Measurements from ENCODE around the gene OR4P4.

DNA sequence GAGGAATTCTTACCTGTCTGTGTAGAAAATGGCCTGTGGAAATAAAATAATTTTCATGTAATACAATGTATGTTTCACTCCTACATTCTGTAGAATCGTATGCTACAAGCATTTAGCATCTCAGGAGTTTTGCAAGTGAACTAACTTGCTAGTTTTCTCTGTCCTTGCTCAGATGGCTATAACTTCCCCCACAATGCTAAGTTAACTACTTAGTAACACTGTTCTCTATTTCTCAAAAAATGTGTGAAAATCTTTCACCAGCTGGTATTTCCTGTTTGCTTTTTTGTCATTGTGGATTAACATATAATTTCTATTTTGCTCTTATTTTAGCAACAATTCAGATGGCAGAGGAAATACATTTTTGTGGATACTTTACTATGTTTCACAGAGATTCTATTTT is 17.6 kb downstream of the OR4P4 start:
- TF ChIP-seq, protein P1, sequence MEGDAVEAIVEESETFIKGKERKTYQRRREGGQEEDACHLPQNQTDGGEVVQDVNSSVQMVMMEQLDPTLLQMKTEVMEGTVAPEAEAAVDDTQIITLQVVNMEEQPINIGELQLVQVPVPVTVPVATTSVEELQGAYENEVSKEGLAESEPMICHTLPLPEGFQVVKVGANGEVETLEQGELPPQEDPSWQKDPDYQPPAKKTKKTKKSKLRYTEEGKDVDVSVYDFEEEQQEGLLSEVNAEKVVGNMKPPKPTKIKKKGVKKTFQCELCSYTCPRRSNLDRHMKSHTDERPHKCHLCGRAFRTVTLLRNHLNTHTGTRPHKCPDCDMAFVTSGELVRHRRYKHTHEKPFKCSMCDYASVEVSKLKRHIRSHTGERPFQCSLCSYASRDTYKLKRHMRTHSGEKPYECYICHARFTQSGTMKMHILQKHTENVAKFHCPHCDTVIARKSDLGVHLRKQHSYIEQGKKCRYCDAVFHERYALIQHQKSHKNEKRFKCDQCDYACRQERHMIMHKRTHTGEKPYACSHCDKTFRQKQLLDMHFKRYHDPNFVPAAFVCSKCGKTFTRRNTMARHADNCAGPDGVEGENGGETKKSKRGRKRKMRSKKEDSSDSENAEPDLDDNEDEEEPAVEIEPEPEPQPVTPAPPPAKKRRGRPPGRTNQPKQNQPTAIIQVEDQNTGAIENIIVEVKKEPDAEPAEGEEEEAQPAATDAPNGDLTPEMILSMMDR (IDR thresholded peaks at IDR 0.05), result no peak
- TF ChIP-seq POLR2A (IDR thresholded peaks at IDR 0.05), result no peak
